ENCODE measurements around the gene ZNF878.
A peak's percentile ranks its signal among the peaks of the same experiment; 100 is the strongest.
"Not testable (repeated sequence)": the region's sequence is repeated elsewhere in the genome, so short reads cannot be mapped to it uniquely, and the experiment has no call there.

ZNF878 gene

DNA sequence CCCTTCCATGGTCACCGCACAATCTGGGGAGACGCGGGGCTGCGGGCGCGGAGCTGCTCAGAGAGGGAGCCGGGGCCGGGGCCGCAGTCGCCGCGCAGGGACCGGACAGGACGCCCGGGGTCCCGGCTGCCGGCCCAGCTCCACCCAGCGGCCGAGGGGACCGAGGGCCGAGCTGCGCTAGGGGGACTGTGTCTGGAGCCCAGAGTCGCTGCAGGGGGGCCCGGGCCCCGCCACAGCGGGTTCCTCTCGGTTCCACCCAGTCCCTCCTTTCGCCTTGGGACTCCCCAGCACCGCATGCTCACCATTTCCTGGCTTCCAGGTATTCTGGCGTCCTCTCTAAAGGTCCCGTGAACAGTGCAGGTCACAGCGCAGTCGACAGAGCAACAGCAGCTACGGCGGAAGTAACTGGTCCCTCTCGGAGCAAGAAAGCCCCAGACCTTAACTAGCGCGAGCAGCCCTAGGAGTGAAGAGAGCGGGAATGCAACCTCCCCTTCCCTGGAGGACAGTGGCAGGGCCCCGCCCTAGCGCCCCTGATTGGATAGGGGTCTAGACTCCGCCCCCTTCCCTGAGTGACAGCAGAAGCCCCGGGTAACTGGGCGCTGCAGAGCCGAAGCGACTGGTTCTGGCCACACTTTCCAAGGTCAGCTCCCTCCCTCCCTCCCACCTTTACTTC is at the start of gene ZNF878:
Gene ZNF878, minus strand, starts transcription at position 465 of the 673 bp plus-strand sequence. Its CDS starts 160 bp downstream, at position 305.
- peak; percentile 24 to 29 for DNase-seq

DNA sequence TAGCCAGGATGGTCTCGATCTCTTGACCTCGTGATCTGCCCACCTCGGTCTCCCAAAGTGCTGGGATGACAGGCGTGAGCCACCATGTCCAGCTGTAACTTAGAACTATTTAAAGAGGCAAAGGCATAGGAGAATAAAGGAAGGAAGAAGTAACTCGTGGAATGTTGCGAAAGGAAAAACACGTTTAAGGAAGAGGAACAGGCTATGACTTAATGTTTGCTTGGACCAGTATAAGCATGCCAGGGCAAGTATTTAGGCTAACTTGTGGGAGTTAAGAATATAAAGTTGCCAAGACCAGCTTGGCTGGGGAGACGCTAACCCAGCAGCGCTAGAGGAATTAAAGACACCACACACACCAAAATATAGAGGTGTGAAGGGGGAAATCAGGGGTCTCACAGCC is 45.3 kb upstream of the ZNF878 start:
- no peak for DNase-seq

- DNase-seq = no peak
These were observed 42.5 kb upstream of the ZNF878 start for GRCh38 chr19:12095111-12095790.

DNA sequence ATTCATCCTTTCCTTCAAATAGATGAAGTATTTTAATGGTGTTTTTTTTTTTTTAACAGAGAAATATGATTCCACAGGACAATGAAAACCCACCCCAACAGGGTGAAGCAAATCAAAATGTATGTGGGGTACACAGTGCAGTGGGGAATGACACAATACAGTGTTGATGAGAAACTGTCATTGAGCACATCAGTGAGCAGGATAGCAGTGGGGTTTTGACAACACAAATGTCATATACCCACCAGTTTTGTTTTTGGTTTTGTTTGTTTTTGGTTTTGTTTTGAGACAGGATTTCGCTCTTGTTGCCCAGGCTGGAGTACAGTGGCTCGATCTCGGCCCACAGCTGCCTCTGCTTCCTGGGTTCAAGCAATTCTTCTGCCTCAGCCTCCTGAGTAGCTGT is 41.0 kb upstream of the ZNF878 start:
- no peak for DNase-seq

GRCh38 chr19:12092956-12093355 is 40.2 kb upstream of the ZNF878 start:
- no peak for DNase-seq

GRCh38 chr19:12092065-12092867 is 39.5 kb upstream of the ZNF878 start:
- DNase-seq = peak; percentile 22 to 34

DNA sequence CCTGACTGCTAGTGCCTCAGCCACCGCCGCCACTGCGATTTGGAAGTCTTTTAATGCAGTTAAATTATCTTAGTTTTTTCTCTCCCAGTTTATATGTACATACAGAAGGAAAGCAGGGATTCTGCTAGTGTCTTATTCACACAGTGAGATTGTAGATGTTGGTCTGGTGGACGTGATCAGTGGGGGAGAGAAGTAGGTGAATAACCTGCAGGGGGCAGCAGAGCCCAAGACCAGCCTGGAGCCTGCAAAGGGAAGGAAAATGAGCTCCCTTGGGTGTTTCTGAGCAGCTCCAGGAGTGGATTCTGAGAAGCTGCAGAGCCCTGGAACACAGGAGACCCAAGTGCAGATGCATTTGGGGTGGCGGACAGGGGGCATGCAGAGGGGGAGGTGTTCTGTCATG is 38.0 kb upstream of the ZNF878 start:
- DNase-seq = peak; percentile 47 to 48

DNA sequence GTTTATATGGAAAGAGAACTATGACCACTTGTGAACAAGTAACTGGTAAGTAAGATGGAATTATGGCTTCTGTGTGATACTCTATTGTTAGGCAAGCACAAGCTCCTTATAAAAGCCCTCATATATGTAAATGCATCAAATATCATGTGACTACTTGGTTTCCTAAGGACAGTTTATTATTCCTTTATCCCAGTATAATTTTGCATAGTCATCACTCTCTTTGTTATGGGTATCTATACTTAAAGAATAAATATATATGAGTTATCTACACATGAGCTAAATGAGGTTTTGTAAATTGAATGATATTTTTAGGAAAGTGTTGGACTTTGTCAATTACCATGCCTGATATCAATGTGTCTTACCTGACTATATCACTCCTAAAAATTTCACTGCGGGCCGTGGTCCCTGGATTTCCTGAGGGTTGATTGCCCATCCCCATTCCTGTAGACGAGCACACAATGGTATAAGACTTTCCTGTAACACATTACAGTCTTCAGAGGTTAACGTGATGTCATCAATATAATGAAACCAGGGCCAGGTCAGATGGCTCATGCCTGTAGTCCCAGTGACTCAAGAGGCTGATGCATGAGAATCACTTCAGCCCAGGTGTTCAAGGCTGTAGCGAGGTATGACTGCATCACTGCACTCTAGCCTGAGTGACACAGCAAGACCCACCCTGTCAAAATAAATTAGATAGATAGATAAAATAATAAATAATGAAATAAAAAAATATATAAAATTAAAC is 32.5 kb upstream of the ZNF878 start:
- no peak for DNase-seq

DNA sequence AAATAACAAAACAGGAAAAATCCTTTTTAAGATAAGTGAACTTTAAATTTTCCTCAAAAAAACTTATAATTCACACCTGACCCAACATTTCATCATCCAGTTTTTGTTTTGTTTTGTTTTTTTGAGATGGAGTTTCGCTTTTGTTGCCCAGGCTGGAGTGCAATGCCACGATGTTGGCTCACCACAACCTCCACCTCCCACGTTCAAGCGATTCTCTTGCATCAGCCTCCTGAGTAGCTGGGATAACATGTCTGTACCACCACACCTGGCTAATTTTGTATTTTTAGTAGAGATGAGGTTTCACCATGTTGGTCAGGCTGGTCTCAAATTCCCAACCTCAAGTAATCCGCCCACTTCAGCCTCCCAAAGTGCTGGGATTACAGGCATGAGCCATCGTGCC is 30.6 kb upstream of the ZNF878 start:
- DNase-seq = not testable (repeated sequence)

GRCh38 chr19:12077375-12077774 is 24.6 kb upstream of the ZNF878 start:
- no peak for DNase-seq

DNA sequence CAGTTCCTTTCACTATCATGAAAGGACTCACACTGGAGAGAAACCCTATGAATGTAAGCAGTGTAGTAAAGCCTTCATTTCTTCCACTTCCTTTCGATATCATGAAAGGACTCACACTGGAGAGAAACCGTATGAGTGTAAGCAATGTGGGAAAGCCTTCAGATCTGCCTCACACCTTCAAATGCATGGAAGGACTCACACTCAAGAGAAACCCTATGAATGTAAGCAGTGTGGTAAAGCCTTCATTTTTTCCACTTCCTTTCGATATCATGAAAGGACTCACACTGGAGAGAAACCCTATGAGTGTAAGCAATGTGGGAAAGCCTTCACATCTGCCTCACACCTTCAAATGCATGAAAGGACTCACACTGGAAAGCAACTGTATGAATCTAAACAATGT is 23.6 kb upstream of the ZNF878 start:
- not testable (repeated sequence) for DNase-seq

DNA sequence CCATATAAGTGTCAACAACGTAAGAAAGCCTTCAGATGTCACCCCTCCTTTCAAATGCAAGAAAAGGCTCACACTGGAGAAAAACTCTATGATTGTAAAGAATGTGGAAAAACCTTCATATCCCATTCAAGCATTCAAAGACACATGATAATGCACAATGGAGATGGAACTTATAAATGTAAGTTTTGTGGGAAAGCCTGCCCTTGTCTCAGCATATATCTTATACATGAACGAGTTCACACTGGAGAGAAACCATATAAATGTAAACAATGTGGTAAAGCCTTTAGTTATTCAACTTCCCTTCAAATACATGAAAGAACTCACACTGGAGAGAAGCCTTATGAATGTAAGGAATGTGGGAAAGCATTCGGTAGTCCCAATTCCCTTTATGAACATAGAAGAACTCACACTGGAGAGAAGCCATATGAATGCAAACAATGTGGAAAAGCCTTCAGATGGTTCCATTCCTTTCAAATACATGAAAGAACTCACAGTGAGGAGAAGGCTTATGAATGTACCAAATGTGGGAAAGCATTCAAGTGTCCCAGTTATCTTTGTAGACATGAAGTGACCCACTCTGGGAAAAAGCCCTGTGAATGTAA is 22.9 kb upstream of the ZNF878 start:
- DNase-seq = no peak

GRCh38 chr19:12064590-12065538 is 12.1 kb upstream of the ZNF878 start, which contains the start of gene ZNF844:
TSS of gene ZNF844 (plus strand) at chr19:12064731. CDS start at chr19:12064874, 143 bp downstream.
- peak; percentile 55 to 58 for DNase-seq

DNA sequence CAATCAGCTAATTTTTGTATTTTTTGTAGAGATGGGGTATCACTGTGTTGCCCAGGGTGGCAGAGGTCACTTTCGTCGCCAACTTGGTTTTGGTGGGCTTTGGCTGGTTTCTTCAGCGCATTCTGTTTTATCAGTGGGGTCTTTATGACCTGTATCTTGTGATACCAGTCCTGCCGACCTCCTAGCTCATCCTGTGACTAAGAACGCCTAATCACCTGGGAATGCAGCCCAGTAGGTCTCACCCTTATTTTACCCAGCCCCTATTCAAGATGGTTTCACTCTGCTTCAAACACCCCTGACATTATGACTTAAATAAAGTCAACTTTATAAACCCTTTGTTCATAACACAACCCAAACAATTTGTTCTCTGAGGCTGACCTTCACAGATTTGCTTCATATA is 3.0 kb upstream of the ZNF878 start:
- DNase-seq = no peak

DNA sequence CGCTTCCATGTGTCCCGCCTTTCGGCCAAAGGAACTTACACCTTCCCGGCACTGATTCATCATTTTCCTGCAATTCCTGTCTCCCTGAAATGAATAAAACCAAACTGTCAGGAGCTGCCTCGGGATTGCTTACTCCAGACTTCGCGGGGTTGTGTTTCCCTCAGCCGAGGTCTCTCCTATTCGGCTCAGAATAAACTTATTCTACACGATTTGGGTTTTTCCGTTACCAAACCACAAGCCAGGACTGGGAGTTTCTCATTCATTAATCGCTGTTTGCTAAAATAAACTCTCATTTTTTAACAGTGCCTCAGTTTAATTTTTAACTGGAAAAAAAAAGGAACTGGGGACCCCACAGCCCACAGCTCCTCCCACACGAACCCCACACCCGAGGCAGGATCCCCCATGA is 667 bp downstream of the ZNF878 start:
- DNase-seq = no peak

- no peak for DNase-seq
These were observed 4.9 kb downstream of the ZNF878 start for GRCh38 chr19:12047868-12048267.

DNA sequence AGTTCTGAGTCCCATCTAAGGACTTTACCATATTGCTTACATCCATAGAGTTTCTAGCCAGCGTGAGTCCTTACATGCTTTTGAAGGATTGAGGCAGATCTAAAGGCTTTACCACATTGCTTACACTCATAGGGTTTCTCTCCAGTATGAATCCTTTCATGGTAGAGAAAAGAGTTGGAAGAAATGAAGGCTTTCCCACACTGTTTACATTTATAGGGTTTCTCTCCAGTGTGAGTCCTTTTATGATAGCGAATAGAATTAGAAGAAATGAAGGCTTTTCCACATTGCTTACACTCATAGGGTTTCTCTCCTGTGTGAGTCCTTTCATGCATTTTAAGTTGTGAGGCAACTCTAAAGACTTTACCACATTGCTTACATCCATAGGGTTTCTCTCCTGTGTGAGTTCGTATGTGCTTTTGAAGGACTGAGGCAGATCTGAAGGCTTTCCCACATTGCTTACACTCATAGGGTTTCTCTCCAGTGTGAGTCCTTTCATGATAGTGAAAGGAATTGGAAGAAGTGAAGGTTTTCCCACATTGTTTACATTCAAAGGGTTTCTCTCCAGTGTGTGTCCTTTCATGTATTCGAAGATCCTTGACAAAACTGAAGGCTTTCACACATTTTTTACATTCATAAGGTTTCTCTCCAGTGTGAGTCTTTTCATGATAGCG is 8.9 kb downstream of the ZNF878 start:
- DNase-seq = no peak

DNA sequence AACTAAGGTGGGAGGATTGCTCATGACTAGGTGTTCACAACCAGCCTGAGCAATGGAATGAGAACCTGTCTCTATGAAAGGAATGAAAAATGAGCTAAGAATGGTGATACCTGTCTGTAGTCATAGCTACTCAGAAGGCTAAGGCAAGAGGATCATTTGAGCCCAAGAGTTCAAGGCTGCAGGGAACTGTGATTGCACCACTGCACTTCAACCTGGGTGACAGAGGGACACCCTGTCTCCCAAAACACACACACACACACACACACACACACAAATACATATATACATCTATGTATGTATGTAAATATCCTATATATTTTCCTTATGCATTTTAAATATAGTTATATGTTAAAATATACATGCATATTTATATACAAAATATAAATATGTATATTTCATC is 9.9 kb downstream of the ZNF878 start:
- DNase-seq = no peak

DNA sequence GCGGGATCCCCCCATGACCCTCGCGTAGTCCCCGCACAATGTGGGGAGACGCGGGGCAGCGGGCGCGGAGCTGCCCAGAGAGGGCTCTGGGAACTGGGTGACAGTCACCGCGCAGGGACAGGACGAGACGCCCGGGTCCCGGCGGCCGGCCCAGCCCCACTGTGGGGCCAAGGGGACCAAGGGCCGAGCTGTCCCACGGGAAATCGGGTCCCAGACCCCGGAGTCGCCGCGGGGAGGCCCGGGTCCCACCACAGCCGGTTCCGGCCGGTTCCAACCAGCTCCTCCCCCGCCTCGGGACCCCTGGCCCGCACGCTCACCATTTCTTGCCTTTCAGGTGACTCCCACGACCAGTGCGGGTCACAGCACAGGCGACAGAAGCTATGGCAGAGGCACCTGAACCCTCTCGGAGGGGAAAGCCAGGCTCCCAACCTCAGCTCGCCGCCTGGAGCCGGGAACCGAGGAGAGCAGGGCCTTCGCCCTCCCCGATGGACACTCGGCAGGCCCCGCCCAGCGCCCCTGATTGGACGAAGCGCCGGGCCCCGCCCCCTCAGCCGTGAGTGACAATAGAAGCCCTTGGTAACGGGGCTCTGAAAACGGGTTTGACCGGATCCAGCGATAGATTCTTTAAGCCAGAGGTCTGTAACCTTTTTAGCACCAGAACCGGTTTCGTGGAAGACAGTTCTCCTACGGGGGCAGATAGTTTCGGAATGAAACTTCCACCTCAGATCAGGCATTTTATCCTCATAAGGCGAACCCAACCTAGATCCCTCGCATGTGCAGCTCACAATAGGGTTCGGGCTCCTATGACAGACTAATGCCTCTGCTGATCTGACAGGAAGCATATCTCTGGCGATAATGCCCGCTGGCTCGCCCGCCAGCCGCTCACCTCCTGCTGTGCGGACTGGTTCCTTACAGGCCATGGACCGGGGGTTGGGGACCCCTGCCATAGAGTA is 17.3 kb downstream of the ZNF878 start, which contains the start of gene ZNF433:
Gene ZNF433, minus strand, starts transcription at position 460 of the 953 bp plus-strand sequence. Its CDS starts 140 bp downstream, at position 320.
- peak; percentile 55 to 60 for DNase-seq
